ENCODE data around the gene CDK5RAP1.

CDK5RAP1 gene

GRCh38 chr20:33415948-33416347, 14.6 kb upstream of the CDK5RAP1 start:
- Histone ChIP-seq H3K27me3 (ENCODE audit: insufficient read depth, low read length) (no peaks in the 10 kb centered on the region), H3K36me3 (ENCODE audit: insufficient read depth, low read length) (no peaks in the 10 kb centered on the region), H3K9ac (ENCODE audit: low read depth, low read length) (no peak overlapping the region), H3K9me3 (ENCODE audit: insufficient read depth, low read depth, low read length) (no peaks in the 10 kb centered on the region), H3K27ac (ENCODE audit: low read depth, low read length) (no peak overlapping the region), H3K4me1 (ENCODE audit: insufficient read depth, low read length) (no peaks in the 10 kb centered on the region), H3K4me3 (ENCODE audit: low read length) (no peak overlapping the region)
- 58% methylated on average over 8 of the region's 8 CpGs for WGBS

DNA sequence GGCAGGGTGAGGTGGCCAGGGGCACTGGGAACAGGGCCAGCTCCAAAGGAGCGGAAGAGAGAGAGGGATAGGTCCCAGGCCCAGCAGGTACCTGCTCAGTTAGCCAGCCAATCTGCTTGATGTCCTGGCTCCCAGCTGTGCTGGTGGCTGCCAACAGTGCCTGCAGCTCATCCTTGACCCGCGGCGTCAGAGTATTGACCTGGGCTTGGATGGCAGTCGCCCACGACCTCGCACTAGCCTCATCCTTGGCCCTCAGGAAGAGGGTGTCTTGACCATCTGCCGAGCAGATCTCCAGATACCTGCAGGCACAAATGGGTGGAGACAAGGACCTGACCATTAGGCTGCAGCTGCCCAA, 11.1 kb upstream of the CDK5RAP1 start:
- Histone ChIP-seq H3K27me3 (ENCODE audit: insufficient read depth, low read length) (no peaks in the 10 kb centered on the region), H3K4me3 (ENCODE audit: low read length) (no peak overlapping the region), H3K9ac (ENCODE audit: low read depth, low read length) (no peak overlapping the region), H3K9me3 (ENCODE audit: insufficient read depth, low read depth, low read length) (no peaks in the 10 kb centered on the region), H3K4me1 (ENCODE audit: insufficient read depth, low read length) (no peaks in the 10 kb centered on the region), H3K27ac (ENCODE audit: low read depth, low read length) (no peak overlapping the region), H3K36me3 (ENCODE audit: insufficient read depth, low read length) (peaks cover 2% of the 10 kb centered on the region; the same call in 1 of the 2 replicates)
- WGBS: 90% methylated on average over 8 of the region's 8 CpGs

- WGBS: 96% methylated on average over 7 of the region's 7 CpGs
- H3K4me3 ChIP-seq (ENCODE audit: low read length): no peak overlapping the region
- peaks cover 4% of the 10 kb centered on the region; the same call in 1 of the 2 replicates for H3K36me3 ChIP-seq (ENCODE audit: insufficient read depth, low read length)
- H3K9me3 ChIP-seq (ENCODE audit: insufficient read depth, low read depth, low read length): no peaks in the 10 kb centered on the region
- no peaks in the 10 kb centered on the region for H3K27me3 ChIP-seq (ENCODE audit: insufficient read depth, low read length)
- H3K27ac ChIP-seq (ENCODE audit: low read depth, low read length): no peak overlapping the region
- no peak overlapping the region for H3K9ac ChIP-seq (ENCODE audit: low read depth, low read length)
- H3K4me1 ChIP-seq (ENCODE audit: insufficient read depth, low read length): no peaks in the 10 kb centered on the region
These were observed 10.6 kb upstream of the CDK5RAP1 start for GRCh38 chr20:33411711-33412483.

DNA sequence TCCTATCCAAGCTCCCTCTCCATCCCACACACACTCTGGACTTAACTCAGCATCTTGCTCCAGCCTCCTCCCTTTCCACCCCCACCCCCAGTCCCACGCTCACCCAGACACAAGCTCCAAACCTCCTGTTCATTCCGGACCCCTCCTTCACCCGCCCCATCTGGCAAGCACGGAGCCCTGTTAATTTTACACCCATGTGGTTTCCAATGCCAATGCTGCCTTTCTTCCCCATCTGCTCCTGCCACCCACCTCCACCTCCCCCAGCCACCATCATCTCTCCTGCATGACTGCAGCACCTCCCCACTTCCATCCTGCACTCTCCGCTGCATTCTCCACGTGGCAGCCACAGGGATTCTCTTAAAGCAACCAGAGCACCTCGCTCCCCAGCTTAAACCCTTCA, 9.9 kb upstream of the CDK5RAP1 start:
- 84% methylated on average over 7 of the region's 7 CpGs for WGBS
- no peak overlapping the region for H3K27ac ChIP-seq (ENCODE audit: low read depth, low read length)
- H3K36me3 ChIP-seq (ENCODE audit: insufficient read depth, low read length): peaks cover 4% of the 10 kb centered on the region; the same call in 1 of the 2 replicates

DNA sequence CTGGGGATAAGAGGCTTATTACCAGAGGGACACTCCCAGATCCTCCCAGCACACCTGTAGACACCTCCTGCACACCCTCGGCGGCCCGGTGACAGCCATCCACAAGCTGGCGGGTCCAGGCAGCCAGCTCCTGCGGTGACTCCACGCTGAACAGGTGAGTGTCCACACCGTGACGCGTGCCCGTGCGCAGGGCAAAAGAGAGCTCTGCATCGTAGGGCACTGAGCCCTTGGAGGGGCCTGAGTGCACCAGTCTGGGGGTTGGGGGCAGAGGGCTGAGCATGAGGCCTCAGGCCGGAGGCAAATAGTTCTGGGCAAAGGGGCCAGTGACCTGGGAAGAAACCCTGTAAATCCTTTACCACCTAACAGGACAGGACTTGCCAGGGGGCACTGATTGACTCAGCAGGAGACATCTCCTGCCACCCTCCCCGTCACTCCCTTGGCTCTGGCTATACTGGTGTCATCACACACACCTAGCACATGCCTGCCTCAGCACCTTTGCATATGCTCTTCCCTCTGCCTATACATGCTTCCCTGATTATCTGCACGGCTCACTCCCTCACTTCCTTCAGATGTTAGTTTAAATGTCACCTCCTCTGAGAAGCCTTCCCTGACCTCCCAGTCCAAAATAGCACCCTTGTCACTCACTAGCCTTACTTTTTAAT, 8.9 kb upstream of the CDK5RAP1 start:
- H3K4me3 ChIP-seq (ENCODE audit: low read length): no peak overlapping the region
- H3K4me1 ChIP-seq (ENCODE audit: insufficient read depth, low read length): no peaks in the 10 kb centered on the region
- H3K9me3 ChIP-seq (ENCODE audit: insufficient read depth, low read depth, low read length): no peaks in the 10 kb centered on the region
- no peak overlapping the region for H3K27ac ChIP-seq (ENCODE audit: low read depth, low read length)
- H3K27me3 ChIP-seq (ENCODE audit: insufficient read depth, low read length): no peaks in the 10 kb centered on the region
- no peak overlapping the region for H3K9ac ChIP-seq (ENCODE audit: low read depth, low read length)
- WGBS: 93% methylated on average over 15 of the region's 15 CpGs
- peaks cover 4% of the 10 kb centered on the region; the same call in 1 of the 2 replicates for H3K36me3 ChIP-seq (ENCODE audit: insufficient read depth, low read length)

More for the DNA sequence above, 9.9 kb upstream of the CDK5RAP1 start:
- no peak overlapping the region for H3K4me3 ChIP-seq (ENCODE audit: low read length)
- no peaks in the 10 kb centered on the region for H3K27me3 ChIP-seq (ENCODE audit: insufficient read depth, low read length)
- no peak overlapping the region for H3K9ac ChIP-seq (ENCODE audit: low read depth, low read length)
- no peaks in the 10 kb centered on the region for H3K4me1 ChIP-seq (ENCODE audit: insufficient read depth, low read length)
- no peaks in the 10 kb centered on the region for H3K9me3 ChIP-seq (ENCODE audit: insufficient read depth, low read depth, low read length)

- H3K27ac ChIP-seq (ENCODE audit: low read depth, low read length): no peak overlapping the region
- no peak overlapping the region for H3K9ac ChIP-seq (ENCODE audit: low read depth, low read length)
- no peaks in the 10 kb centered on the region for H3K9me3 ChIP-seq (ENCODE audit: insufficient read depth, low read depth, low read length)
- H3K4me1 ChIP-seq (ENCODE audit: insufficient read depth, low read length): no peaks in the 10 kb centered on the region
- H3K36me3 ChIP-seq (ENCODE audit: insufficient read depth, low read length): peaks cover 7% of the 10 kb centered on the region; the same call in 1 of the 2 replicates
- H3K27me3 ChIP-seq (ENCODE audit: insufficient read depth, low read length): no peaks in the 10 kb centered on the region
- WGBS: 92% methylated on average over 16 of the region's 18 CpGs
- no peak overlapping the region for H3K4me3 ChIP-seq (ENCODE audit: low read length)
These were observed 7.7 kb upstream of the CDK5RAP1 start for GRCh38 chr20:33408716-33409654.

GRCh38 chr20:33408313-33408712, 7.0 kb upstream of the CDK5RAP1 start:
- Histone ChIP-seq H3K9me3 (ENCODE audit: insufficient read depth, low read depth, low read length) (no peaks in the 10 kb centered on the region), H3K27me3 (ENCODE audit: insufficient read depth, low read length) (no peaks in the 10 kb centered on the region), H3K27ac (ENCODE audit: low read depth, low read length) (no peak overlapping the region), H3K9ac (ENCODE audit: low read depth, low read length) (no peak overlapping the region), H3K36me3 (ENCODE audit: insufficient read depth, low read length) (peaks cover 7% of the 10 kb centered on the region; the same call in 1 of the 2 replicates), H3K4me3 (ENCODE audit: low read length) (no peak overlapping the region), H3K4me1 (ENCODE audit: insufficient read depth, low read length) (no peaks in the 10 kb centered on the region)
- 90% methylated on average over 12 of the region's 12 CpGs for WGBS

DNA sequence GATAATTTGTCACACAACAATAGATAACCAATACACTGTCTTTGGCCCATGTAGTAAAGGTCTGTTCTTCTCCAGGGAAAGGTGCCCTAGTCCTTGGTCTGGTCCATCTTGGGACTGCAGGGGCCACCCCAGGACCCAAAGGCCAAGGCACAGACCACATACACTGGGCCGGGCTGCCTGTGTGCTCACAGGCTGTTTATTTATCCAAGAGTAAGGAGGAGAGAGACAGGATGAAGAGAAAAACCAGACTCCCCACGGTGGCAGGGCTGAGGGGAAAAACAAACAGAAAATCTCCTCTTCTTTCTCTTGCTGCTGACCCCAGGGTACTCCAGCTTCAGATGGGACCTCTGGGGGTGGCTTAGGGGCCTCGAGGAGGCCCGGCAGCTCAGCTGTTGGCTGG, 6.5 kb upstream of the CDK5RAP1 start:
- Histone ChIP-seq H3K4me1 (ENCODE audit: insufficient read depth, low read length) (no peaks in the 10 kb centered on the region), H3K9me3 (ENCODE audit: insufficient read depth, low read depth, low read length) (no peaks in the 10 kb centered on the region), H3K36me3 (ENCODE audit: insufficient read depth, low read length) (peaks cover 7% of the 10 kb centered on the region; the same call in 1 of the 2 replicates), H3K27ac (ENCODE audit: low read depth, low read length) (no peak overlapping the region), H3K27me3 (ENCODE audit: insufficient read depth, low read length) (no peaks in the 10 kb centered on the region), H3K4me3 (ENCODE audit: low read length) (no peak overlapping the region), H3K9ac (ENCODE audit: low read depth, low read length) (no peak overlapping the region)
- WGBS: 83% methylated on average over 4 of the region's 4 CpGs

- H3K27ac ChIP-seq (ENCODE audit: low read depth, low read length): no peak overlapping the region
- no peak overlapping the region for H3K4me3 ChIP-seq (ENCODE audit: low read length)
- H3K4me1 ChIP-seq (ENCODE audit: insufficient read depth, low read length): 0 out of 2 replicates have a peak, but pooled peaks cover under 1% of the 10 kb centered on the region
- no peaks in the 10 kb centered on the region for H3K27me3 ChIP-seq (ENCODE audit: insufficient read depth, low read length)
- no peaks in the 10 kb centered on the region for H3K9me3 ChIP-seq (ENCODE audit: insufficient read depth, low read depth, low read length)
- H3K9ac ChIP-seq (ENCODE audit: low read depth, low read length): no peak overlapping the region
- peaks cover 7% of the 10 kb centered on the region; the same call in 1 of the 2 replicates for H3K36me3 ChIP-seq (ENCODE audit: insufficient read depth, low read length)
- 86% methylated on average over 1 of the region's 1 CpG for WGBS
These were observed 5.9 kb upstream of the CDK5RAP1 start for GRCh38 chr20:33407251-33407650.

DNA sequence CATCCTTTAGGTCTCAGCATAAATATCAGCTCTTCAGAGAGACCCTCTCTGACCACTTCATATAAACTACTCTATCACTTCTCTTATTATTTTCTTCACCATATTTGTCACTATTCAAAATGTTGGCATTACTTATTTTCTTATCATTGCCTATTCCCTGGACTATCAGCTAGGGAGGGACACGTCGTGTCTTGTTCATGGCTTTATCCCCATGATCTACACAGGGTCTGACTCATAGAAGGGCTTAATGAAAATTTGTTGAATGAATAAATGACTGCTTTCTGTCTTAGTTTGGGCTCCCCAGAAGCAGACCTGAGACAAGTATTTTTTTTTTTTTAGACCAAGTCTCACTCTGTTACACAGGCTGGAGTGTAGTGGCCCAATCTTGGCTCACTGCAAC, 3.0 kb upstream of the CDK5RAP1 start:
- H3K27me3 ChIP-seq (ENCODE audit: insufficient read depth, low read length): no peaks in the 10 kb centered on the region
- H3K4me1 ChIP-seq (ENCODE audit: insufficient read depth, low read length): peaks cover 9% of the 10 kb centered on the region; the same call in 1 of the 2 replicates
- no peak overlapping the region for H3K4me3 ChIP-seq (ENCODE audit: low read length)
- H3K36me3 ChIP-seq (ENCODE audit: insufficient read depth, low read length): peaks cover 7% of the 10 kb centered on the region; the same call in 1 of the 2 replicates
- no peak overlapping the region for H3K9ac ChIP-seq (ENCODE audit: low read depth, low read length)
- H3K9me3 ChIP-seq (ENCODE audit: insufficient read depth, low read depth, low read length): no peaks in the 10 kb centered on the region
- WGBS: 94% methylated on average over 2 of the region's 2 CpGs
- no peak overlapping the region for H3K27ac ChIP-seq (ENCODE audit: low read depth, low read length)
